Psoas muscle (tissue), 8 donors: ENCODE measurements around the gene POLR2E. TPM values are rescaled to one million over a fixed set of nuclear protein-coding genes. Genes with fewer than 3 reads are reported as not detected.

Experiments
- ATAC-seq, 4 donors: fragments of 200-7000 bp; cut with Tn5 transposase; one replicate each; pipeline ENCODE4 v1.9.1; 2020; ENCODE audit warnings: moderate library complexity in 3 of 4, mild to moderate bottlenecking in 2 of 4
- DNase-seq, 2 donors: peaks; one replicate each; pipeline ENCODE4 v3.0.0-alpha.2; 2020
- H3K27ac ChIP-seq: fragments of 200-600 bp; one replicate; pipeline ENCODE4 v1.8.0; 2022
- H3K27me3 ChIP-seq, 3 donors: fragments of 200-600 bp in 1 of 3; one replicate each; pipeline versions ENCODE4 v1.6.1 to v1.8.0; 2013 to 2022; ENCODE audit warnings: low read length in 2 of 3, mild to moderate bottlenecking in 2 of 3, moderate library complexity in 1 of 3; ENCODE audit not compliant: insufficient read depth in 3 of 3
- H3K36me3 ChIP-seq, 2 donors: fragments of 200-600 bp in 1 of 2; one replicate each; pipeline versions ENCODE4 v1.6.1 to v1.8.0; 2013 to 2022; ENCODE audit warnings: low read depth in 1 of 2, mild to moderate bottlenecking in 1 of 2, moderate library complexity in 1 of 2; ENCODE audit not compliant: insufficient read depth in 1 of 2
- H3K4me1 ChIP-seq: fragments of 200-600 bp; one replicate; pipeline ENCODE4 v1.8.0; 2022
- H3K4me3 ChIP-seq: fragments of 200-600 bp; one replicate; pipeline ENCODE4 v1.8.0; 2022; ENCODE audit warnings: mild to moderate bottlenecking
- H3K9me3 ChIP-seq: fragments of 200-600 bp; one replicate; pipeline ENCODE4 v1.8.0; 2022
- WGBS, 3 donors: extraction: QIAGEN DNeasy Blood & Tissue Kit; methylation state at CpG; one replicate each; pipeline versions ENCODE4 v1.1.6 to v1.1.7; 2013; 5-methylcytosine and 5-hydroxymethylcytosine counted together
- intact Hi-C, 2 donors: fragments of 100-400 bp; cut with DNase I; formaldehyde crosslinking; loops; one replicate each; pipeline versions ENCODE4 v1.11.0 to v1.14.2; 2022
- long read RNA-seq, 2 donors: library from polyadenylated mRNA; unstranded; transcript quantifications; one replicate each; pipeline ENCODE4 v2.0.0, GENCODE V29; 2021
- polyA plus RNA-seq, 3 donors: library from polyadenylated mRNA; stranded (reverse); fragments of 200-250 nt; gene quantifications; one replicate each; pipeline ENCODE4 v1.2.3, GENCODE V29; 2013
- total RNA-seq, 4 donors: library from RNA; stranded (reverse); fragmentation: NEBNext Ultra II Directional in 2 of 4; extraction: Animal tissue kit (Norgen Biotek cat#: 25700) in 2 of 4; gene quantifications; one replicate each; pipeline versions ENCODE4 v1.2.1 to v1.2.4, GENCODE V29; 2021 to 2023
- TF ChIP-seq, protein P1 (sequence below): fragments of 200-600 bp; IDR thresholded peaks from one replicate; pipeline ENCODE4 v1.8.0; 2022; ENCODE audit warnings: antibody characterized with exemption
- donor health status: healthy with polysubstance abuse.
- donor health status: DM: no; HTN: no; CAD: no; lungs with moderate emphysema.
- donor health status: Bipolar disorder and iron deficiency.
- donor health status: healthy.
- donor health status: DM: yes; HTN: yes; CAD: no.
- donor health status: DM: no; HTN: no; CAD: no.
- donor health status: DM: no; HTN: no; CAD: no.
- donor health status: DM: yes; HTN: yes; CAD: no.

Gene POLR2E
- total RNA-seq (100 to 1,000 TPM; 133 to 147 (median 143) TPM), polyA plus RNA-seq (100 to 1,000 TPM; 170 to 243 (median 217) TPM)
- long read RNA-seq, donor 1, transcript POLR2E-213 (8 exons, 2,831 nt), result major isoform, 102 of 119 reads
- long read RNA-seq, donor 1, partial matches to known transcripts, result 7 of 119 reads
- long read RNA-seq, donor 1, other reads (novel, unspliced or antisense), result 7 of 119 reads
- long read RNA-seq, donor 2, transcript POLR2E-213 (8 exons, 2,831 nt), result major isoform, 117 of 158 reads
- long read RNA-seq, donor 2, transcript POLR2E-203 (2 exons, 756 nt), result minor isoform, 7 of 158 reads
- long read RNA-seq, donor 2, partial matches to known transcripts, result 19 of 158 reads
- long read RNA-seq, donor 2, other reads (novel, unspliced or antisense), result 14 of 158 reads

GRCh38 chr19:1094978-1095701 lies at the start of gene POLR2E:
Gene POLR2E, minus strand, starts transcription at chr19:1095375. Its CDS starts 60 bp downstream, at chr19:1095315.
- WGBS, 3 donors, result 0% methylated on average over 61 to 81 of the region's 81 CpGs
- peak within 1 kb of the TSS; percentile 73 for H3K27ac ChIP-seq
- peak within 1 kb of the TSS; percentile 78 for H3K4me3 ChIP-seq
- H3K36me3 ChIP-seq, result peaks cover 0 to 36% of the 10 kb centered on the region in 2 donors
- TF ChIP-seq, protein P1, sequence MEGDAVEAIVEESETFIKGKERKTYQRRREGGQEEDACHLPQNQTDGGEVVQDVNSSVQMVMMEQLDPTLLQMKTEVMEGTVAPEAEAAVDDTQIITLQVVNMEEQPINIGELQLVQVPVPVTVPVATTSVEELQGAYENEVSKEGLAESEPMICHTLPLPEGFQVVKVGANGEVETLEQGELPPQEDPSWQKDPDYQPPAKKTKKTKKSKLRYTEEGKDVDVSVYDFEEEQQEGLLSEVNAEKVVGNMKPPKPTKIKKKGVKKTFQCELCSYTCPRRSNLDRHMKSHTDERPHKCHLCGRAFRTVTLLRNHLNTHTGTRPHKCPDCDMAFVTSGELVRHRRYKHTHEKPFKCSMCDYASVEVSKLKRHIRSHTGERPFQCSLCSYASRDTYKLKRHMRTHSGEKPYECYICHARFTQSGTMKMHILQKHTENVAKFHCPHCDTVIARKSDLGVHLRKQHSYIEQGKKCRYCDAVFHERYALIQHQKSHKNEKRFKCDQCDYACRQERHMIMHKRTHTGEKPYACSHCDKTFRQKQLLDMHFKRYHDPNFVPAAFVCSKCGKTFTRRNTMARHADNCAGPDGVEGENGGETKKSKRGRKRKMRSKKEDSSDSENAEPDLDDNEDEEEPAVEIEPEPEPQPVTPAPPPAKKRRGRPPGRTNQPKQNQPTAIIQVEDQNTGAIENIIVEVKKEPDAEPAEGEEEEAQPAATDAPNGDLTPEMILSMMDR, result no peak
- intact Hi-C loops, result loop anchor here (5.0 kb wide), 1 partner anchor 53 kb away; the partner anchor contains the start of gene ABCA7 (in 2 of the 2)
- ATAC-seq, result peak; percentile 96 to 98 (median 97)
- DNase-seq, result peak; percentile 98 to 100
- H3K4me1 ChIP-seq, result peaks cover 15% of the 10 kb centered on the region
- H3K9me3 ChIP-seq, result no peaks in the 10 kb centered on the region
- H3K27me3 ChIP-seq, result no peaks in the 10 kb centered on the region

- Histone ChIP-seq H3K27ac (no peak overlapping the region), H3K9me3 (no peaks in the 10 kb centered on the region), H3K36me3 (peaks cover 0 to 43% of the 10 kb centered on the region in 2 donors), H3K4me3 (no peak overlapping the region), H3K27me3 (no peaks in the 10 kb centered on the region), H3K4me1 (no peaks in the 10 kb centered on the region)
- WGBS, 3 donors, result 97 to 100% (median 100%) methylated on average over 1 of the region's 1 CpG
- TF ChIP-seq, protein P1, result no peak
- intact Hi-C loops, result no loop called here
- DNase-seq (no peak), ATAC-seq (no peak)
These were observed 49.6 kb upstream of the POLR2E start for GRCh38 chr19:1144741-1145140.

GRCh38 chr19:1143828-1144399 lies 48.7 kb upstream of the POLR2E start:
- no peaks in the 10 kb centered on the region for H3K27me3 ChIP-seq
- no peak overlapping the region for H3K4me3 ChIP-seq
- DNase-seq (peak in 1 of 2 donors; percentile 42), ATAC-seq (peak in 2 of 4 donors; percentile 19 to 20)
- H3K36me3 ChIP-seq, result peaks cover 0 to 35% of the 10 kb centered on the region in 2 donors
- 93 to 96% (median 96%) methylated on average over 31 to 33 of the region's 33 CpGs for WGBS, 3 donors
- no peaks in the 10 kb centered on the region for H3K9me3 ChIP-seq
- intact Hi-C loops, result no loop called here
- H3K27ac ChIP-seq, result no peak overlapping the region
- no peaks in the 10 kb centered on the region for H3K4me1 ChIP-seq
- TF ChIP-seq, protein P1, result no peak

- no peaks in the 10 kb centered on the region for H3K4me1 ChIP-seq
These were observed 46.8 kb upstream of the POLR2E start for GRCh38 chr19:1141944-1142343.

More at GRCh38 chr19:1141944-1142343, 46.8 kb upstream of the POLR2E start:
- Histone ChIP-seq H3K4me3 (no peak overlapping the region), H3K9me3 (no peaks in the 10 kb centered on the region), H3K36me3 (peaks cover 0 to 25% of the 10 kb centered on the region in 2 donors), H3K27ac (no peak overlapping the region), H3K27me3 (no peaks in the 10 kb centered on the region)
- intact Hi-C loops, result no loop called here
- WGBS, 3 donors, result 86 to 90% (median 87%) methylated on average over 5 of the region's 5 CpGs
- no peak for DNase-seq
- TF ChIP-seq, protein P1, result no peak
- ATAC-seq, result peak; percentile 31 to 45 (median 36)
